HPDE6-E6E7 (cell line): ENCODE results near the gene HSPA1A.
A peak's percentile ranks its signal among the peaks of the same experiment; 100 is the strongest.

ENCODE experiments used
- DNase-seq: peaks from one replicate; pipeline ENCODE4 v3.0.0; 2011; ENCODE audit warnings: missing footprints; ENCODE audit errors: extremely low spot score

The HSPA1A gene

DNA sequence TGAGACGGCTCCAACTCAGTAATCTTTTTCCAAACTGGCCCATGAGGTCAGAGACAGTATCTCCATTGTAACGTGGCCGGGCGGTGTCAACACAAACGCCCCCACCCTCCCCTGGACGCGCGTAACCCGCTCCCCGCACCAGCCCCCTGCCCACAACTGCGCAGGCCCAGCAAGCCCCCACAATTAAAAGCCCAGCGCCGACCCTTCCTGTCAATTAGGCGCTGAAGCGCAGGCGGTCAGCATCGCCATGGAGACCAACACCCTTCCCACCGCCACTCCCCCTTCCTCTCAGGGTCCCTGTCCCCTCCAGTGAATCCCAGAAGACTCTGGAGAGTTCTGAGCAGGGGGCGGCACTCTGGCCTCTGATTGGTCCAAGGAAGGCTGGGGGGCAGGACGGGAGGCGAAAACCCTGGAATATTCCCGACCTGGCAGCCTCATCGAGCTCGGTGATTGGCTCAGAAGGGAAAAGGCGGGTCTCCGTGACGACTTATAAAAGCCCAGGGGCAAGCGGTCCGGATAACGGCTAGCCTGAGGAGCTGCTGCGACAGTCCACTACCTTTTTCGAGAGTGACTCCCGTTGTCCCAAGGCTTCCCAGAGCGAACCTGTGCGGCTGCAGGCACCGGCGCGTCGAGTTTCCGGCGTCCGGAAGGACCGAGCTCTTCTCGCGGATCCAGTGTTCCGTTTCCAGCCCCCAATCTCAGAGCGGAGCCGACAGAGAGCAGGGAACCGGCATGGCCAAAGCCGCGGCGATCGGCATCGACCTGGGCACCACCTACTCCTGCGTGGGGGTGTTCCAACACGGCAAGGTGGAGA lies at the start of gene HSPA1A, which contains the start of gene HSPA1L:
TSS of gene HSPA1A (plus strand) at position 519 of the 814 bp plus-strand sequence. CDS start at position 733, 214 bp downstream.
TSS of gene HSPA1L (minus strand) at position 259 of the 814 bp plus-strand sequence. CDS start 3,311 bp downstream, outside the sequence.
- DNase-seq, result no peak

DNA sequence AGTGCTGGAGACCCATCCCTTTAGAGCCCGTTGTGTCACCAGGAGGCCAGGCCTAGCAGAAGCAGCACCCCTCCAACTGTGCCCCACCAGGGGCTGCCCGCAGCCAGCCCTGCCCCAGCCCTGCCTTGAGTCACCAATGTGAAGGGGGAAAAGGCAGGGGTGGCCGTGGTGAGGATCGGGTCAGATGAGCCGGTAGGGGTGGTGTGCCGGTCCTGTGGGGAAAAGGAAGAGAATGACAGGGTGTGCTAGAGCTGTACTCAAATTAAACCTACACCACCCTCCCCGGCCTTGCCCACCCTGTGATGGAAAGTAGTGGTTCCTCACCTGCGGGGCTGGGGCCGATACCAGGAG lies 49.8 kb upstream of the HSPA1A start:
- no peak for DNase-seq

DNA sequence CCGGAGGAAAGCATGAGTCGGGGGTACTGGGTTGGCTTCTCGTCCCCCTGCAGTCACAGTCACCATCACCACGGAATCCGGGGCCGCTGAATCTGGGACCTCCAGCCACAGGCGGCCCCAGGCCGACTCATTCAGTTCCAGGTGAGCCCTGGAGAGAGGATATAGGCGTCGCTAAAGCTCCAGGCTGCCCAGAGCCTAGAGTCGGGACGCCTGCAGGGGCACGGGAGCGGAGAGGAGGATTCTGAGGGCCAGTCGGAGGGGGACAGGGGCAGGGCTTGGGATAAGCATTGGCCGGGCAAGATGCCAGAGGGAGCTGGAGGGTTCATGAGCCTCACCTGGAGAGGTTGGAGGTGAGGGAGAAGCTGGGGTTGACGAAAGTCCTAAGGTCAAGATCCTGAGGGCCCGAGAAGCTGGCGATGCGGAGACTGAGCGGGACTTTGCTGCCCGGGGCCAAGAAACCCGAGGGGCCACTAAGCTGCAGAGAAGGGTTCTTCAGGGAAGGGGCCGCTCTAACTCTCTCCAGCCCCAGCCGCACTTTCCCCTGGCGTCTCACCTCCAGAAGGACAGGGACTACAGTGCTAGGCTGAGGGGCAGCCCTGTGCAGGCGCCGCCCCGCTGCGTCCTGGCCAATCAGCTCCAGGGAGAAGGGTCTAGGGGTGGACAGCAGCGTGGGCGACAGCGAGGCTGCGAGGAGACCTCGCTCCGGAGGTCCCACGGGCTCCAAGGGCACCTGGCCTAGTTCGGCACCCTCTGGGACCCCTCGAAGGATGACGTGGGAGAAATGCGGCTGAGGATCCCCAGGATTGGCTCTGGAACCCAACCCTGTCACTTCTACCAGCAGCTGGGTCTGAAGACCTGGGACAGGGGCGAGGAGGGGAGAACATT lies 49.2 kb upstream of the HSPA1A start:
- DNase-seq, result no peak

DNA sequence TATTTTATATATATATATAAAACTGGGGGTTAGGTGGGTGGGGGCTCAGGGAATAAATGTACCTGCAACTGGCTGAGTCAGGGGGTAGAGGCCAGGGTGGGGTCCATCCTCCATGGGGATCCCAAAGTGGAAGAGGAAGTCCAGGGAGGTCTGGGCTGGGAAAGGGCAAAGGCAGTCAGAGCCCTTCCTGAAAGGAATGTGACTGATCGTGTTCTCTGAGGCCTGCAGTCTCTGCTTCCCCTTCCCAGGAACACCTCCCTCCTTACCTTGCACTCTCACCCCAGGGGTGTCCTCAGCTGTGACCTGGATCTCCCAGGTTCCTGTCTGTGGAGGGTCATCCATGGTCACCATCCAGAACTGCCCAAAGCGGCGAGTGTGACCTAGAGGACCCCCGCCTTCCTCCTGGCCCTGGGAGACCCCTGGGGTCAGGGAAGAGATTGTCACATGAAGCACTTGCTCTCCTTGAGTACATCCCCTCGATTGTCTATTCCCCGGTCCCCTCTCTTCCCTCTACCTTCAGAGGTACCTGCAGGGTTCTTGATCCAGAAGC lies 48.2 kb upstream of the HSPA1A start:
- no peak for DNase-seq

DNA sequence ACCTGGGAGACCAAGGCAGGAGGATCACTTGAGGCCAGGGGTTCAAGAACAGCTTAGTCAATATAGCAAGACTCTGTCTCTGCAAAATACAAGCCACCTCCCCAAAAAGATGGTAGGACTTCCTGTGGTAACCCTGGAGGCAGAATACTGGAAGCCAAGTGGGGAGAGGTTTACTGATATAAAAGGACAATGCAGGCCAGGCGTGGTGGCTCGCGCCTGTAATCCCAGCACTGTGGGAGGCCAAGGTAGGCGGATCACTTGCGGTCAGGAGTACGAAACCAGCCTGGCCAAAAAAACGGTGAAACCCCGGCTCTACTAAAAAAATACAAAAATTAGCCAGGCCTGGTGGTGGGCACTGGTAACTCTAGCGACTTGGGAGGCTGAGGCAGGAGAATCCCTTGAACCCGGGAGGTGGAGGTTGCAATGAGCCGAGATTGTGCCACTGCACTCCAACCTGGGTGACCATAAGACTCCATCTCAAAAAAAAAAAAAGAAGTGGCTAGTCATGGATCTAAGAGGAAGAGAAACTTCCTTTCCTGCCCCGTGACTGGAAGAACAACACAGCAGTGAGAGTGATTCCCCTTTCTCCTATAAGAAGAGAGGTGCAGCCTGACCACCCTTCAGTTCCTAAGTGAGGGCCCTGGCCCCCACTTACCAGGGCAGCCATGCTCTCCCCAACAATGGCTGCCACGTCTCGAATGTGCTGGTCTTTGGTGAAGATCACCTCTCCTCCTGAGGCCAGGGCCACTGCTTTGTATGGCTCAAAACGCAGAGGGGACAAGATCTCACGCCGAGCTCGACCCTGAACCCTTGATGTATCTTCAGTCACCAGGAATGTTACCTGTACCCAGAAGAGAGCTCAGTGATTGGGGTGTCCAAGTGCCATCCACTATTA lies 46.7 kb upstream of the HSPA1A start:
- no peak for DNase-seq

DNA sequence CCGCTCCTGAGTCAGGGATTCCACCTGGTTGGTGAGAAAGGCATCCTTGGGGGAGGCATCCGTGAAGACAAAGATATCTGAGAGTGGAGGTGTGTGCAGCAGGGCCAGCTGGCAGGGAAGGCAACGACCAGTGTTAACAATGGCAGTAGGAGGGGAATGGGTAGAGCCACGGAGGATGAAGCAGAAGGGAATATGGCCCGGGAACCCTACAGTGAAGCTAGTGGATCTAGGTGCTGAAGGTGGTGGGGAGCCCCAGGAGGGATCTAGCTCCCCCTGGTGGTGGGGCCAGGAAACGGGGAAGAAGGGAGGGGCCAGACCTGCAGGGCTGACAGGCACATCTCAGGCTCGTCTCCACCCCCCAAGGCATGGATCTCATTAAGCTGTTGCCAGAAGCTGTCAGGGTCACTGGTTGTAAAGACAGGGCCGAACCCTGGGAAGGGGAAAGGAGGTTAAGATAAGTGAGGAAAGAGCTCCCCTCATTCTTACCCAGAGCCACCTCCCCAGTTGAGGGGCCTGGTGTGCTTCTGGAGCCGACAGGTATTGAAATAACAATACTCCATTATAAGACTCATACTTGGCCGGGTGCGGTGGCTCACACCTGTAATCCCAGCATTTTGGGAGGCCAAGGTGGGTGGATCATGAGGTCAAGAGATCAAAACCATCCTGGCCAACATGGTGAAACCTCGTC lies 45.5 kb upstream of the HSPA1A start:
- DNase-seq, result peak; percentile 89

DNA sequence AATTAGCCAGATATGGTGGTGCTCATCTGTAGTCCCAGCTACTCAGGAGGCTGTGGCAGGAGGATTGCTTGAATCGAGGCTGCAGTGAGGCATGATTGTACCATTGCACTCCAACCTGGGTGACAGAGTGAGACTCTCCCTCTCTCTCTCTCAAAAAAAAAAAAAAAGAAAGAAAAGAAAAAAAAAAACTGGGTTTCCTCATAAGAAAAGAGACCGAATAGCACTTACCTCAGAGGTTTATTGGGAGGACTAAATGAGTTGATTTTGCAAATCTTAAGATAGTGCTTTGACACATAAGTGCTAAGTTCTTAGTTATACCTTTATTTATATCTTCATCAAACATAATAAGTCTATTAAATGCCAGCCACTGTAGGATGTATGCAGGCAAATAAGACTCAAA lies 44.5 kb upstream of the HSPA1A start:
- no peak for DNase-seq

DNA sequence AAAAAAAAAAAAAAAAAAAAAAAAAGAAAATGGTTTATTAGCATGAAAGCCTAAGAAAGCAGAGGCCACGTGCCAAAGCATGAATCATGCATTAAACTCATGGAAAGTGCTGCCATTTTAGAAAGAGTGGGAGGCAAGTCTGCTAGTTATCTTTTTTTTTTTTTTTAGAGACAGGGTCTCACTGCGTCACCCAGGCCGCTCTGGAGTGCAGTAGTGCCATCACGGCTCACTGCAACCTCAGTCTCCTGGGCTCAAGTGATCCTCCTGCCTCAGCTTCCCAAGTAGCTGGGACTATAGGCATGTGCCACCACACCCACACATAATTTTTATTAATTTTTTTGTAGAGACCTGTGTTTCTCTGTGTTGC lies 43.4 kb upstream of the HSPA1A start:
- DNase-seq, result no peak

DNA sequence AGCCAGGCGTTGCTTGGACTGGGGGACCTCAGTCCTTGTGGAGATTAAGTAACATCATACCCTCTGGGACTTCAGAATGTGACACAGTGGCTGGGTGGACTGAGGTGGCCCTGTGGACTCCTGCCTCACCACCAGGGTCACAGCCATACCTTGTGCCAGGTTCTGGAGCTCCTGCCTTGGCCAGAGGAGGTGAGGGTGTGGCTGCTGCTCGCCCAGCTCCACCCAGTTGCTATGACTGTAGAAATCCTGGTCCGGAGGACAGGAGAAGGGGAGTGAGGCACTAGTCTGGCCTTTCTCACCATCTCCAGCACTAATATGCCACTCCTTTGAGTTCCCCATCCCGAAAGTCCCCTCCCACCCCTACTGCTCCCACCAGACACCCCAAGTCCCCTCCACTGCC lies 40.2 kb upstream of the HSPA1A start:
- peak; percentile 37 for DNase-seq

DNA sequence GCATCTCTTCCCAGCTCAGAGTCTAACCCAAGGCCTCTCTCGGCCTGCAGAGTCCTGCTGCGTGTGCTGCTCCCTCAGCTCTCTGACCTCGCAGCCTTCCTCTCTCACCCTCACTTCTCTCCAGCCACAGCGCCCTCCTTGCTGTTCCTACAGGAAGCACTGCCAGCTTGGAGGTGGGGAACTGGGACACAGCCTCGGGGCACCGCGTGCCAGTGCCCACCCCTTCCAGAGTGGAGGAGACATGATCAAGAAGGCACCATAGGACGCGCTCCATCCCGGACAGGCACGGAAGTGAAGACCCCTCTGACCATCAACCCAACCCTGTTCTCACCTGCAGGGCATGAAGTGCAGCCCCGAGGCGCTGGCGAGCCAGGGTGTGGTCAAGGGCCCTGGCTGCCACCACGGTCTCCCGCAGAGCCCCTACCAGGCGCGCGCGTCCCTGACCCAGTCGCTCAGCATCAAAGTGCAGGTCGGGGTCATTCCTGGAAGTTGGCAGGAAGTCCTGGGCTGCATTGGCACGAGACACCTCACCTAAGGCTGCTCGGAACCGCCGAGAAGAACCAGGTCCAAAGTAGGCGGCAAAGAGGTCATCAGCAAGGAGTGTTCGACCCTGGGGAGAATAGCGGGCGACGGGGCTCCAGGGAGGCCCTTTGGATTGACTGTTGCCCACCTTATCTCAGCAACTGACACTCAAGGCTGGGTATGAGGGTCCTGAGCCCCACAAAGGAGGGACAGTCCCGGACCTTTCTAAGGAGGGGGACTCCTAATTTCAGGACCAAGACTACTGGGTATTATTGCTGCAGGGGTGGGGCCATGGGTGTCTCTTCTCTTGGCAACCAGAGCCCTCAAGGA lies 39.5 kb upstream of the HSPA1A start:
- no peak for DNase-seq

DNA sequence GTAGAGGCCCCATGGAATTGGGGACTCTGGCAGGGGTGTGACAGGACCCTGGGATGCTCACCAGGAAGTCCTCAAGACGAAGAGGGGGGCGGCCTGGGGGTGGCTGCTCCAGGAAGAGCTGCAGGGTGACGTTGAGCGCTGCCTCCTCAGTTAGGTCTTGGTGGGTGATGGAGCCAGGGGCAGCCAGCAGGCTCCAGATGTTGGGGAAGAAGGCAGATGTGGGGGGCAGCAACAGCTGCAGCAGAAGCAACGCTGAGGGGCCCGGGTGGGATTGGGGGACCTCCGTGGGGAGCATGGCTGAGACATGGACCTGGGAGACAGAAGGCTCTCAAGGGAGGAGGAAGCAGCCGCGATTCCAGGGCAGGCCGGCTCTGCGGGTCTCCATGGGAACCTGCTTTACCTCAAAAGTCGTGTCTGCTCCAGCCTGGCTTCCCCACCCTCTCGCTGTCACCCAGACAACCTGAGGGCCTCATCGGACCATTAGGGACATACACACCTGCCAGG lies 38.8 kb upstream of the HSPA1A start:
- DNase-seq, result no peak

DNA sequence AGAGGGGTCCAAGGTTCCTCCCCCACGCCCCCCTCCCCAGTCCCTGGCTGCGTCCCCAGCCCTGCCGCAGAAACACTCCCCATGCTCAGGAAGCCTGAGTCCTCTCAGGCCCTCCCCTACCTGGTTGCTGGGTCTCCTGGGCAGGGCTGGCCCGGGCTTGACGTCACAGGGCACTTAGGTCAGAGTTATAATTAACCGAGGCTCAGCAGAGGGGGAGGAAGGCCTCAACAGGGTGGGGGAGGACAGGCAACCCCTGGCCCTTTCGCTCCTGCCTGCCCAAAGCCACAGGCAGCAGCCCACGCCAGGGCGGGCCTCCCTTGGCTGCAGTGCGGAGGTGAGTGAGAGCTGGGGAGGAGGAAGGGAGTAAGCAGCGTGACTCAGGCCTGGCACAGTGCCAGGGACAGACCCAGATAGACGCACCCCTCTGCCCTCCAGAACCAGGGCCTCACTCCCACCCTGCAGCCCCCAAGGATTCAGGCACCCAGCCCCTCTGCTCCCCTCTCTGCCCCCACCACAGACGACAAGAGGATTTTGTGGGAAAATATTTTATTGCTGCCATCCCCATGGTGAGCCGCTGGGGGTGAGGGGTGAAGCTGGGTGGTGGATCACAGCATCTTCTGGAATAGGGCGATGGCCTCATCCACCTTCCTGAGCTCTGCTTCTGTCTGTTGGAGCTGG lies 38.2 kb upstream of the HSPA1A start, which contains the start of gene VWA7:
TSS of gene VWA7 (minus strand) at position 340 of the 678 bp plus-strand sequence. CDS start 549 bp downstream, outside the sequence.
- DNase-seq, result peak; percentile 93

DNA sequence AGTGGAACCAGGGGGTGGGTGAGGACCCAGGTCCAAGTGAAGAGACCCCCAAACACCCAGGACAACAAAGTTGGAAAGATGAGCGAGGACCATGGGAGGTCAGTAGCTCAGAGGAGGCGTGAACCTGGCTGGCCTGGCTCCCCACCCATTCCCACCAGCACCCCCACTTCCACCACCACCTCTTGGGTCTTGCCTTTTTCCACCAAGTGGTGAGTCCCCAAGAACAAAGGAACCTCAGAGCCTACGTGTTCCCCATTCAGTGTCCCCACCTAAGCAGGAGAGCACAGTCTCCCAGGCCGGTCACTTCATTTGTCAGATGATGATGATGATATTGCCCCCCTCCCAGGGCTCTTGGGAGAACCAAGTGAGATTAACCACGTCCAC lies 37.7 kb upstream of the HSPA1A start:
- no peak for DNase-seq

DNA sequence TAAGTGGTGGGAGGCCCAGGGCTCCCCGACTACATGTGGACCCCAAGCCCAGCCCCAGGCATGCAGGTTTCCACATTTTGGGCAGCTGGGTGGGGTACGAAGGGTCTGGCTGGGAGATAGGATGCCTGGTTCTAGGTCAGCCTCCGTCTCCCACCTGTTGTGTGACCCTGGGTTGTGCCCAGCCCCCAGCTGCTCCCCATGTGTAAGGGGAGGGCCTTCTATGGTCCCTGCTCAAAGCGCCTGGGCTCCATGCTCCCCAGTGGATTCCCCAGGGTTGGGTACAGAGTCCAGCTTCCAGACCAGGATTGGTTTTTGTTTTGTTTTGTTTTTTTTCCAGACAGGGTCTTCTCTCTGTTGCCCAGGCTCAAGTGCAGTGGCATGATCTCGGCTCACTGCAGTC lies 37.1 kb upstream of the HSPA1A start:
- no peak for DNase-seq

DNA sequence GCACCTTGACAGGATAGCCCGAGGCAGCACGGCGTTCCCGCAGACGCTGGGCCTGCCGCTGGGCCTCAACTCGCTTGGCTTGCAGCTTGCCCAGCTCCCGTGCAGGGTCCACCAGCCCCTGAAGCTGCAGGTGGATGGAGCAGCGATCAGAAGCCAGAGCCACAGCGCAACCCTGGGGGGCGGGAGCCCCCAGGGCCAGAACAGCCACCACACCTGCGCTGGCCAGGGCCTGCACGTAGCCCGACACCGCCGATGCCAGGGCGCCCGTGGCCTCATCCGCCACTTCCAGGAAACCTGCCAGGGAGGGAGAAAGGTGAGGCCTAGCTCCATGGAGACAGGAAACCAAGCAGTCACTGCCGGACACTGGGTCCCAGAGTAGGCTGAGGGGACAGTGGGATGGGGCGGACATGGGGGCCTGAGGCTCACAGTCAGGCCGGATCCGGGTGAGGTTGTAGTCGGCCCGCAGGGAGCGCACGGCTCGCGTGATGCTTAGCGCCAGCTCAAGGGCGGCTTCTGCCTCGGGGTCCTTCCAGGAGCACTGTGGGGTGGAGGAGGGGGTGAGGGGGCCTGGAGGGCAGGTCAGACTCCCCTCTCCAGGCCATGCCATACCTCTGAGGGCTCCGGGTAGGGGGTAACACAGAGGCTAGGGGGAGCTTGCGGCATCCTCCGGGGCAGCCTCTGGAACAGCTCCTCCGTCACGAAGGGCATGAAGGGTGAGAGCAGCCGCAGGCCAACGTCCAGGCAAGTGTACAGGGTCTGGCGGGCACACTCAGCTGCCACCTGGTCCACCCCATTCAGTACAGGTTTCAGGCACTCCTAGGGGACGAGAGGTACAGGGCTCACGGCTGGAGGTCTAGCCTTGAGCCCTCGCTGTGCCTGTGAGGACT lies 36.1 kb upstream of the HSPA1A start:
- no peak for DNase-seq

DNA sequence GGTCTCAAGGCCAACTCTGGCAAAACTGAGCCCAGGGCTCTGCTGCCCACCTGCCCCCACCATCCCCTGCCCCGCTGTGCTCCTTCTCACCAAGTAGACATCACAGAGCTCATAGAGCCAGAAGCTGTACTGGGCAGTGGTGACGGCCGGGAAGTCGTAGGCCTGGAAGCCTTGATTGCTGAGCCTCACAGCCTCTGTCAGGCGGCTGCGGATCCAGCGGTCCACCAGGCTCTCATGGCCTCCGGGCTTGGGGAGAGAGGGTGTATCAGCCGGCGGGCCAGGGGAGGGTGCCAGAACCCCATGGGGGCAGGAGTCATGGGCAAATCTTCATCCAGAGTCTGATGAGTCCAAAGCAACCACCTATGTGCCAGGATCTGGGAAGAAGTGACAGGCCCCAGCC lies 35.4 kb upstream of the HSPA1A start:
- no peak for DNase-seq

DNA sequence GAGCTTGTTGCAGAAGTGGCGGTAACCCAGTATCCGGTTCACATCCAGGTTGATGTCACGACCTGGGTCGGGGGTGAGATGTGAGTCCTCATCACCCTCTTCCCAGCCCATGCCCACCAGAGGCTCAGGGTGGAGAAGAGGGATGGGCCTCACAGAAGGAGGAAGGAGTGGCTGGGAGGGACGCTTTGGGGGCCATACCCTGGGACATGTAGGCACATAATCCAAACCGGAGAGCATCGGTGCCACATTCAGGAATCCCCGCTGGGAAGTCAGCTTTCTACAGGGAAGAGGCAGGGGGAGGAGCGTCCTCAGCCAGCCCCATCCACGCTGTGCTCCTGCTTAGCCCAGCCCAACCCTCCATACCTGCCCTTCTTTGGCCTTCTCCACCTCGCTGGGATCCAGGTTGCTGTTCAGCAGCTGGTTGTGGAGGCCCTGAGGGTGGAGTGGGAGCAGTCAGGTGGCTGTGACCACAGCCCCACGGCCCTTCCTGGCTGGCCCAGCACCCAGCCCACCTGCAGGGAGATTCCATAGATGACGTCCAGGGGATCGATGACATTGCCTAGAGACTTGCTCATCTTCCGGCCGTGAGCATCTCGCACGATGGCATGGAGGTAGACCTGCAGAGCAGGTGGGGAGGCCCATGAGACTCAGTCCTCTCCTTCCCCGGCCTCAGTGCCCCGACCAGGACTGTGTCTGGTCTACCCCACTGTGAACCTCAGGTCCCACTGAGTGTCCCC lies 34.7 kb upstream of the HSPA1A start:
- DNase-seq, result no peak
